Measurements from ENCODE around the gene SLC26A6. TPM values are rescaled to one million over a fixed set of nuclear protein-coding genes. Genes with fewer than 3 reads are reported as not detected.

Gene SLC26A6
- total RNA-seq, 1 experiment from 2014 or later: 44.9 TPM

DNA sequence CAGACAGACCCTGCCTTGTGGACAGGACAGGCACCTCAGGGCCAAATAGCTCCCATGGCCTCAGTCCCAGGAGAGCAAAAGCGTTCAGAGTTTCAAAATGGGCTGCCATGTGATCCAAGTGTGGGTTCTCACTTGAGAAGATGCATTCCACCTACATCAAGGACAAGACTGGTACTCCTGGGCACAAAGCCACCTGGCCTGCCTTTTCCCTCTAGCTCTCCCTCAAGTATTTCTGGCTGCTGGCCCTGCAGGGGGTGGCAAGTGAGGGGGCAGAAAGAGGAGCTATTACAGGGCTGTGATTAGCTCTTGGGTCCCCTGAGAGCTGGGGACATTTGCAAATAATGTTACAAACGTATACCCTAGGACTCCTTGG lies 33.7 kb downstream of the SLC26A6 start:
- ATAC-seq (no peak), DNase-seq (no peak)
- Histone ChIP-seq H3K79me2 (ENCODE audit: low read length) (peaks cover 16% of the 10 kb centered on the region), H3K27ac (ENCODE audit: low read length) (no peak overlapping the region), H3K4me2 (ENCODE audit: low read length) (no peak overlapping the region), H3F3A (ENCODE audit: low read length, unreplicated experiment) (no peaks in the 10 kb centered on the region), H3K4me1 (ENCODE audit: insufficient read depth, low read length) (peaks cover 48% of the 10 kb centered on the region), H3K4me3 (ENCODE audit: low read length) (no peak overlapping the region), H4K20me1 (ENCODE audit: low read length) (no peaks in the 10 kb centered on the region), H3K9ac (ENCODE audit: low read length) (no peak overlapping the region), H3K36me3 (ENCODE audit: low read depth, low read length) (peaks cover 74% of the 10 kb centered on the region), H3K9me3 (ENCODE audit: low read length) (no peaks in the 10 kb centered on the region), H2AFZ (ENCODE audit: low read length) (no peak overlapping the region), H3K27me3 (ENCODE audit: low read length) (no peaks in the 10 kb centered on the region), H3K9me2 (replicated peaks; ENCODE audit: low read length) (no peaks in the 10 kb centered on the region)
- ChIA-PET CTCF (interaction anchor here (0.7 kb wide), 1 partner anchor 10 kb away, joined by 8 read pairs; no protein-coding TSS in a partner anchor), POLR2A (ENCODE audit: unreplicated experiment) (no interaction called here)
- intact Hi-C loops (cut with micrococcal nuclease): no loop called here
- no TSS peak for BruUV-seq (replicated peaks)
- TF ChIP-seq EZH2phosphoT487 (IDR thresholded peaks at IDR 0.05; ENCODE audit: borderline replicate concordance, low read length) (no peak), EZH2 (IDR thresholded peaks at IDR 0.05; ENCODE audit: low read length, unreplicated experiment) (no peak)
- TF ChIP-seq, protein P1, sequence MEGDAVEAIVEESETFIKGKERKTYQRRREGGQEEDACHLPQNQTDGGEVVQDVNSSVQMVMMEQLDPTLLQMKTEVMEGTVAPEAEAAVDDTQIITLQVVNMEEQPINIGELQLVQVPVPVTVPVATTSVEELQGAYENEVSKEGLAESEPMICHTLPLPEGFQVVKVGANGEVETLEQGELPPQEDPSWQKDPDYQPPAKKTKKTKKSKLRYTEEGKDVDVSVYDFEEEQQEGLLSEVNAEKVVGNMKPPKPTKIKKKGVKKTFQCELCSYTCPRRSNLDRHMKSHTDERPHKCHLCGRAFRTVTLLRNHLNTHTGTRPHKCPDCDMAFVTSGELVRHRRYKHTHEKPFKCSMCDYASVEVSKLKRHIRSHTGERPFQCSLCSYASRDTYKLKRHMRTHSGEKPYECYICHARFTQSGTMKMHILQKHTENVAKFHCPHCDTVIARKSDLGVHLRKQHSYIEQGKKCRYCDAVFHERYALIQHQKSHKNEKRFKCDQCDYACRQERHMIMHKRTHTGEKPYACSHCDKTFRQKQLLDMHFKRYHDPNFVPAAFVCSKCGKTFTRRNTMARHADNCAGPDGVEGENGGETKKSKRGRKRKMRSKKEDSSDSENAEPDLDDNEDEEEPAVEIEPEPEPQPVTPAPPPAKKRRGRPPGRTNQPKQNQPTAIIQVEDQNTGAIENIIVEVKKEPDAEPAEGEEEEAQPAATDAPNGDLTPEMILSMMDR (conservative IDR thresholded peaks at IDR 0.05; ENCODE audit: low read depth, low read length): no peak

DNA sequence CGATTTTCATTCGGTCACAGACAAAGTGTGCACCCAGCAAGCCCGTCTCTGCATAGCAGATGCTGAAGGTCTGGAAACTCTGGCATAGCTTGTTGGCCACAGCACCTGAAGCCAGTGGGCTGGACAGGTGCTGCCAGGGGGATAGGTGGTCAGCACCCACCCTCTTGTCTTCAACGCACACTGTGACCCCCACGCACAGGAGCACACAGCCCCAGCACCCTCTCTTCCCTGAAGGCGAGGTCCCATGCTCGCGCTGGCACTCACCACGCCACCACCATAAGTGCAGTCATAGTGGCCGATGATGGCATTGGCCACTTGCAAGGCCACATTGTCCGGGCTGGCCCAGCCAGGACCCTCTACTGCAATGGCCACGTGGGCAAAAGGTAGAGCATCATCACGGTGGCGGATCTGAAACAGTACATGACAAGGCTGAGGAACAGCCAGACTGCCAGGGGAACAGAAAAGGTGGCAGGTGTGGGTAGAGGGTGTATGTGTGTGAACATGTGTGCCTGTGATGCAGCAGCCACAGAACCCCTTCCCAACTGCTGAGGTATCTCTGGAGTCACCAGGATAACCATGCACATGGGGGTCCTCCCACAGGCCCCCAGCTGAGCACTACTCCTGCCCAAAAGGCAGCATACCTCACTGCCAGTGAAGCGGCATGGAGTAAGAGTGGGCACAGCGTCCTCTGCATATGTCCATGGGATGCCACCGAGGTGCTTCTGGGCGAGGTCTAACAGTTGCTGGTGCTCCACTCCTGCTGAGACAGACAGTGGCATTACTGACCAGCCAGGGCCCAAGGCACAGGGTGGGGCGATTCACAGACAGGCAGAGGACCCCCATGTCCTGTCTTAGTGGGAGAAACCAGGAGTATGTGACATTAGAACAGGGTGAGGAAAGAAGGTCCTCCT lies 34.3 kb downstream of the SLC26A6 start:
- no TSS peak for BruUV-seq (replicated peaks)
- Histone ChIP-seq H2AFZ (ENCODE audit: low read length) (no peak overlapping the region), H3K79me2 (ENCODE audit: low read length) (peaks cover 12% of the 10 kb centered on the region), H3K9me3 (ENCODE audit: low read length) (no peaks in the 10 kb centered on the region), H3K27ac (ENCODE audit: low read length) (no peak overlapping the region), H3K4me1 (ENCODE audit: insufficient read depth, low read length) (peaks cover 54% of the 10 kb centered on the region), H3K27me3 (ENCODE audit: low read length) (no peaks in the 10 kb centered on the region), H4K20me1 (ENCODE audit: low read length) (no peaks in the 10 kb centered on the region), H3K4me3 (ENCODE audit: low read length) (no peak overlapping the region), H3K9me2 (replicated peaks; ENCODE audit: low read length) (no peaks in the 10 kb centered on the region), H3K4me2 (ENCODE audit: low read length) (no peak overlapping the region), H3K36me3 (ENCODE audit: low read depth, low read length) (peaks cover 70% of the 10 kb centered on the region), H3K9ac (ENCODE audit: low read length) (no peak overlapping the region), H3F3A (ENCODE audit: low read length, unreplicated experiment) (no peaks in the 10 kb centered on the region)
- no peak for ATAC-seq
- ChIA-PET POLR2A (ENCODE audit: unreplicated experiment) (no interaction called here), CTCF (no interaction called here)
- TF ChIP-seq, protein P1 (conservative IDR thresholded peaks at IDR 0.05; ENCODE audit: low read depth, low read length): no peak
- TF ChIP-seq EZH2phosphoT487 (IDR thresholded peaks at IDR 0.05; ENCODE audit: borderline replicate concordance, low read length) (no peak), EZH2 (IDR thresholded peaks at IDR 0.05; ENCODE audit: low read length, unreplicated experiment) (no peak)
- DNase-seq: no peak
- intact Hi-C loops (cut with micrococcal nuclease): no loop called here
